ENCODE results near the gene SF3A1. TPM values are rescaled to one million over a fixed set of nuclear protein-coding genes. Genes with fewer than 3 reads are reported as not detected.
A peak's percentile ranks its signal among the peaks of the same experiment; 100 is the strongest.

The SF3A1 gene
- total RNA-seq, 1 donor from 2014 or later: 89.2 TPM

- H3K36me3 ChIP-seq: no peaks in the 10 kb centered on the region
- peaks cover 21% of the 10 kb centered on the region for H3K4me1 ChIP-seq
- H3K27me3 ChIP-seq (ENCODE audit: low read depth): peaks cover 57% of the 10 kb centered on the region
- peak overlapping the region; percentile 73 for H3K4me3 ChIP-seq
- TF ChIP-seq CTCF (IDR thresholded peaks at IDR 0.05; ENCODE audit: borderline replicate concordance): no peak
- H3K9me3 ChIP-seq (replicated peaks): no peaks in the 10 kb centered on the region
- no peak for DNase-seq
- intact Hi-C loops (cut with micrococcal nuclease): no loop called here
- H3K27ac ChIP-seq (replicated peaks): no peak overlapping the region
These were observed 41.3 kb upstream of the SF3A1 start for GRCh38 chr22:30397656-30398635.

- Histone ChIP-seq H3K36me3 (no peaks in the 10 kb centered on the region), H3K27ac (replicated peaks) (no peak within 1 kb of the TSS), H3K4me1 (peaks cover 21% of the 10 kb centered on the region), H3K9me3 (replicated peaks) (no peaks in the 10 kb centered on the region), H3K4me3 (peak within 1 kb of the TSS; percentile 73), H3K27me3 (ENCODE audit: low read depth) (peaks cover 64% of the 10 kb centered on the region)
- intact Hi-C loops (cut with micrococcal nuclease): no loop called here
- peak; percentile 72 for DNase-seq
- no peak for TF ChIP-seq CTCF (IDR thresholded peaks at IDR 0.05; ENCODE audit: borderline replicate concordance)
These were observed 40.4 kb upstream of the SF3A1 start, which contains the start of gene SEC14L2 for GRCh38 chr22:30396871-30397655. Gene SEC14L2 (plus strand): TSS chr22:30397018. CDS start chr22:30397117, 99 bp downstream.

- DNase-seq: no peak
- Histone ChIP-seq H3K36me3 (no peaks in the 10 kb centered on the region), H3K9me3 (replicated peaks) (no peaks in the 10 kb centered on the region), H3K4me3 (no peak overlapping the region), H3K4me1 (peaks cover 21% of the 10 kb centered on the region), H3K27me3 (ENCODE audit: low read depth) (peaks cover 64% of the 10 kb centered on the region), H3K27ac (replicated peaks) (no peak overlapping the region)
- TF ChIP-seq CTCF (IDR thresholded peaks at IDR 0.05; ENCODE audit: borderline replicate concordance): no peak
- intact Hi-C loops (cut with micrococcal nuclease): no loop called here
These were observed 37.2 kb upstream of the SF3A1 start for GRCh38 chr22:30393885-30394284.

- H3K27me3 ChIP-seq (ENCODE audit: low read depth): peaks cover 60% of the 10 kb centered on the region
- no peaks in the 10 kb centered on the region for H3K9me3 ChIP-seq (replicated peaks)
- TF ChIP-seq CTCF (IDR thresholded peaks at IDR 0.05; ENCODE audit: borderline replicate concordance): no peak
- no peaks in the 10 kb centered on the region for H3K36me3 ChIP-seq
- intact Hi-C loops (cut with micrococcal nuclease): no loop called here
- DNase-seq: no peak
- H3K27ac ChIP-seq (replicated peaks): no peak overlapping the region
- H3K4me3 ChIP-seq: no peak overlapping the region
- peaks cover 21% of the 10 kb centered on the region for H3K4me1 ChIP-seq
These were observed 36.6 kb upstream of the SF3A1 start for GRCh38 chr22:30393322-30393680.

GRCh38 chr22:30392661-30393321 lies 36.1 kb upstream of the SF3A1 start:
- intact Hi-C loops (cut with micrococcal nuclease): no loop called here
- Histone ChIP-seq H3K4me1 (peaks cover 17% of the 10 kb centered on the region), H3K4me3 (no peak overlapping the region), H3K27me3 (ENCODE audit: low read depth) (peaks cover 55% of the 10 kb centered on the region), H3K27ac (replicated peaks) (no peak overlapping the region), H3K36me3 (no peaks in the 10 kb centered on the region), H3K9me3 (replicated peaks) (no peaks in the 10 kb centered on the region)
- no peak for TF ChIP-seq CTCF (IDR thresholded peaks at IDR 0.05; ENCODE audit: borderline replicate concordance)
- no peak for DNase-seq
